HEK293 (cell line): ENCODE measurements around the gene AGAP5.

ENCODE experiments used
- KLF7 ChIP-seq: fragments of 450-650 bp; formaldehyde crosslinking; IDR thresholded peaks from 2 replicates; pipeline ENCODE4 v1.5.1; 2016; ENCODE audit warnings: missing biosample characterization, missing genetic modification characterization, borderline replicate concordance
- ZNF114 ChIP-seq: fragments of 450-650 bp; formaldehyde crosslinking; IDR thresholded peaks from 2 replicates; pipeline ENCODE4 v1.5.0; 2017; ENCODE audit warnings: missing biosample characterization, missing genetic modification characterization
- ZNF16 ChIP-seq: fragments of 450-650 bp; formaldehyde crosslinking; IDR thresholded peaks from 2 replicates; pipeline ENCODE4 v1.5.1; 2016; ENCODE audit warnings: low read depth, missing biosample characterization, missing genetic modification characterization
- ZNF24 ChIP-seq: fragments of 450-650 bp; formaldehyde crosslinking; IDR thresholded peaks from 2 replicates; pipeline ENCODE4 v1.5.1; 2016; ENCODE audit warnings: missing biosample characterization, missing genetic modification characterization
- ZNF311 ChIP-seq: fragments of 450-650 bp; formaldehyde crosslinking; IDR thresholded peaks from 2 replicates; pipeline ENCODE4 v1.5.1; 2017; ENCODE audit warnings: missing biosample characterization, missing genetic modification characterization, borderline replicate concordance
- ZNF404 ChIP-seq: fragments of 450-650 bp; formaldehyde crosslinking; IDR thresholded peaks from 2 replicates; pipeline ENCODE4 v1.5.1; 2017; ENCODE audit warnings: missing biosample characterization, missing genetic modification characterization
- ZNF416 ChIP-seq: fragments of 450-650 bp; formaldehyde crosslinking; IDR thresholded peaks from 2 replicates; pipeline ENCODE4 v1.5.1; 2016; ENCODE audit warnings: missing biosample characterization, missing genetic modification characterization
- ZNF544 ChIP-seq: fragments of 450-650 bp; formaldehyde crosslinking; IDR thresholded peaks from 2 replicates; pipeline ENCODE4 v1.5.0; 2017; ENCODE audit warnings: missing biosample characterization, missing genetic modification characterization
- TF ChIP-seq, protein P1 (sequence below): fragments of 450-650 bp; formaldehyde crosslinking; IDR thresholded peaks from 2 replicates; pipeline ENCODE4 v1.5.1; 2016; ENCODE audit warnings: missing biosample characterization, missing genetic modification characterization
- TF ChIP-seq, protein P2 (sequence below): fragments of 450-650 bp; formaldehyde crosslinking; IDR thresholded peaks from 2 replicates; pipeline ENCODE4 v1.5.1; 2016; ENCODE audit warnings: missing biosample characterization, missing genetic modification characterization

DNA sequence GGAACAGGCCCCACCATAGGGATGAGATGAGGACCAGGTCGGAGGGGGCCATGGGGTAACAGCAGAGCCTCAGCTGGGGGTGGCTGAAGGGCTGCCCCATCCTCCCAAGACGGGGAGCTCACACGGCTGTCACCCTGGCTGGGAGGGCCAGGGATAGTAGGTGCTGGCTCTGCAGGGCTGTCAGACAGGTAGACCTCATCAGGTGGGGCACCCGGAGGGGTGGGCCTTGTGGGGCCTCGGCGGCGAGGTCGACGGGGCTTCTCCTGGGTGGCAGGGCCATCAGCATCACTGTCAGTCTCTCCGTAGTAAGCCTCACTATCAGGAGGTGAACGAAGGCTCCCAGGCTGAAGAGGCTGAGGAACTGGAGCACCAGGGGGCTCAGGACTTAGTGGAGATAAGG, 44.7 kb downstream of the AGAP5 start:
- TF ChIP-seq ZNF114 (tag by site-specific recombination) (no peak), ZNF16 (no peak), KLF7 (tag by site-specific recombination) (no peak), ZNF544 (no peak), ZNF24 (tag by site-specific recombination) (no peak), ZNF404 (no peak), ZNF311 (tag by site-specific recombination) (no peak), ZNF416 (tag by site-specific recombination) (no peak)
- TF ChIP-seq, protein P1, sequence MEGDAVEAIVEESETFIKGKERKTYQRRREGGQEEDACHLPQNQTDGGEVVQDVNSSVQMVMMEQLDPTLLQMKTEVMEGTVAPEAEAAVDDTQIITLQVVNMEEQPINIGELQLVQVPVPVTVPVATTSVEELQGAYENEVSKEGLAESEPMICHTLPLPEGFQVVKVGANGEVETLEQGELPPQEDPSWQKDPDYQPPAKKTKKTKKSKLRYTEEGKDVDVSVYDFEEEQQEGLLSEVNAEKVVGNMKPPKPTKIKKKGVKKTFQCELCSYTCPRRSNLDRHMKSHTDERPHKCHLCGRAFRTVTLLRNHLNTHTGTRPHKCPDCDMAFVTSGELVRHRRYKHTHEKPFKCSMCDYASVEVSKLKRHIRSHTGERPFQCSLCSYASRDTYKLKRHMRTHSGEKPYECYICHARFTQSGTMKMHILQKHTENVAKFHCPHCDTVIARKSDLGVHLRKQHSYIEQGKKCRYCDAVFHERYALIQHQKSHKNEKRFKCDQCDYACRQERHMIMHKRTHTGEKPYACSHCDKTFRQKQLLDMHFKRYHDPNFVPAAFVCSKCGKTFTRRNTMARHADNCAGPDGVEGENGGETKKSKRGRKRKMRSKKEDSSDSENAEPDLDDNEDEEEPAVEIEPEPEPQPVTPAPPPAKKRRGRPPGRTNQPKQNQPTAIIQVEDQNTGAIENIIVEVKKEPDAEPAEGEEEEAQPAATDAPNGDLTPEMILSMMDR = no peak
- TF ChIP-seq, protein P2, sequence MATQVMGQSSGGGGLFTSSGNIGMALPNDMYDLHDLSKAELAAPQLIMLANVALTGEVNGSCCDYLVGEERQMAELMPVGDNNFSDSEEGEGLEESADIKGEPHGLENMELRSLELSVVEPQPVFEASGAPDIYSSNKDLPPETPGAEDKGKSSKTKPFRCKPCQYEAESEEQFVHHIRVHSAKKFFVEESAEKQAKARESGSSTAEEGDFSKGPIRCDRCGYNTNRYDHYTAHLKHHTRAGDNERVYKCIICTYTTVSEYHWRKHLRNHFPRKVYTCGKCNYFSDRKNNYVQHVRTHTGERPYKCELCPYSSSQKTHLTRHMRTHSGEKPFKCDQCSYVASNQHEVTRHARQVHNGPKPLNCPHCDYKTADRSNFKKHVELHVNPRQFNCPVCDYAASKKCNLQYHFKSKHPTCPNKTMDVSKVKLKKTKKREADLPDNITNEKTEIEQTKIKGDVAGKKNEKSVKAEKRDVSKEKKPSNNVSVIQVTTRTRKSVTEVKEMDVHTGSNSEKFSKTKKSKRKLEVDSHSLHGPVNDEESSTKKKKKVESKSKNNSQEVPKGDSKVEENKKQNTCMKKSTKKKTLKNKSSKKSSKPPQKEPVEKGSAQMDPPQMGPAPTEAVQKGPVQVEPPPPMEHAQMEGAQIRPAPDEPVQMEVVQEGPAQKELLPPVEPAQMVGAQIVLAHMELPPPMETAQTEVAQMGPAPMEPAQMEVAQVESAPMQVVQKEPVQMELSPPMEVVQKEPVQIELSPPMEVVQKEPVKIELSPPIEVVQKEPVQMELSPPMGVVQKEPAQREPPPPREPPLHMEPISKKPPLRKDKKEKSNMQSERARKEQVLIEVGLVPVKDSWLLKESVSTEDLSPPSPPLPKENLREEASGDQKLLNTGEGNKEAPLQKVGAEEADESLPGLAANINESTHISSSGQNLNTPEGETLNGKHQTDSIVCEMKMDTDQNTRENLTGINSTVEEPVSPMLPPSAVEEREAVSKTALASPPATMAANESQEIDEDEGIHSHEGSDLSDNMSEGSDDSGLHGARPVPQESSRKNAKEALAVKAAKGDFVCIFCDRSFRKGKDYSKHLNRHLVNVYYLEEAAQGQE (tag by site-specific recombination) = no peak
